Hematopoietic multipotent progenitor cell treated with erythropoietin and hydrocortisone succinate and interleukin-3 and kit ligand, for 15 days (in vitro differentiated cells): ENCODE measurements around the gene INPP4B.
"Not testable (repeated sequence)": the region's sequence is repeated elsewhere in the genome, so short reads cannot be mapped to it uniquely, and the experiment has no call there.

Source experiments
- DNase-seq: peaks from one replicate; pipeline ENCODE4 v3.0.0-alpha.2; 2015; ENCODE audit warnings: low spot score

INPP4B gene

GRCh38 chr4:142824368-142824767 lies 21.7 kb downstream of the INPP4B start:
- DNase-seq, result no peak

GRCh38 chr4:142823796-142824195 lies 22.3 kb downstream of the INPP4B start:
- DNase-seq, result no peak

GRCh38 chr4:142818476-142818875 lies 27.6 kb downstream of the INPP4B start:
- no peak for DNase-seq

- no peak for DNase-seq
These were observed 28.1 kb downstream of the INPP4B start for GRCh38 chr4:142818031-142818430.

GRCh38 chr4:142817442-142817841 lies 28.7 kb downstream of the INPP4B start:
- DNase-seq, result no peak

GRCh38 chr4:142815834-142816233 lies 30.3 kb downstream of the INPP4B start:
- DNase-seq, result no peak

- DNase-seq, result no peak
These were observed 32.7 kb downstream of the INPP4B start for GRCh38 chr4:142813388-142813787.

GRCh38 chr4:142812091-142812490 lies 34.0 kb downstream of the INPP4B start:
- DNase-seq, result no peak

- DNase-seq, result no peak
These were observed 35.1 kb downstream of the INPP4B start for GRCh38 chr4:142811034-142811433.

- DNase-seq, result no peak
These were observed 36.5 kb downstream of the INPP4B start for GRCh38 chr4:142809559-142809958.

- DNase-seq, result not testable (repeated sequence)
These were observed 42.2 kb downstream of the INPP4B start for GRCh38 chr4:142803879-142804278.

GRCh38 chr4:142801966-142802365 lies 44.1 kb downstream of the INPP4B start:
- no peak for DNase-seq

GRCh38 chr4:142781114-142781513 lies 65.0 kb downstream of the INPP4B start:
- no peak for DNase-seq

- no peak for DNase-seq
These were observed 67.2 kb downstream of the INPP4B start for GRCh38 chr4:142778900-142779299.

- DNase-seq, result no peak
These were observed 67.7 kb downstream of the INPP4B start for GRCh38 chr4:142778430-142778829.

- no peak for DNase-seq
These were observed 68.9 kb downstream of the INPP4B start for GRCh38 chr4:142777045-142777743.

- no peak for DNase-seq
These were observed 70.1 kb downstream of the INPP4B start for GRCh38 chr4:142776026-142776425.

GRCh38 chr4:142773505-142773904 lies 72.6 kb downstream of the INPP4B start:
- no peak for DNase-seq

GRCh38 chr4:142762280-142762679 lies 83.8 kb downstream of the INPP4B start:
- no peak for DNase-seq

- DNase-seq, result no peak
These were observed 93.8 kb downstream of the INPP4B start for GRCh38 chr4:142752202-142752786.

- DNase-seq, result no peak
These were observed 102.8 kb downstream of the INPP4B start for GRCh38 chr4:142743121-142743825.

- no peak for DNase-seq
These were observed 104.1 kb downstream of the INPP4B start for GRCh38 chr4:142741995-142742394.

- DNase-seq, result no peak
These were observed 117.9 kb downstream of the INPP4B start for GRCh38 chr4:142728233-142728632.
